Measurements from ENCODE around the gene MTHFD2. TPM values are rescaled to one million over a fixed set of nuclear protein-coding genes. Genes with fewer than 3 reads are reported as not detected.
A peak's percentile ranks its signal among the peaks of the same experiment; 100 is the strongest.

MTHFD2 gene
- total RNA-seq, 1 donor from 2014 or later, result 223 TPM

- no peak overlapping the region for H3K4me3 Mint-ChIP-seq (ENCODE audit: unreplicated experiment)
- no peak overlapping the region for H3K27ac Mint-ChIP-seq (ENCODE audit: unreplicated experiment)
- no peaks in the 10 kb centered on the region for H3K9me3 Mint-ChIP-seq (ENCODE audit: unreplicated experiment)
- no peaks in the 10 kb centered on the region for H3K27me3 Mint-ChIP-seq (ENCODE audit: unreplicated experiment)
- DNase-seq (ENCODE audit: extremely low spot score, unreplicated experiment), result no peak
- TF ChIP-seq CTCF (IDR thresholded peaks at IDR 0.05), result no peak
- peaks cover 48% of the 10 kb centered on the region for H3K36me3 Mint-ChIP-seq (ENCODE audit: unreplicated experiment)
- H3K4me1 Mint-ChIP-seq (ENCODE audit: unreplicated experiment), result no peaks in the 10 kb centered on the region
These were observed 35.5 kb upstream of the MTHFD2 start for GRCh38 chr2:74162951-74163350.

GRCh38 chr2:74164761-74165160 is 33.7 kb upstream of the MTHFD2 start:
- no peak for DNase-seq (ENCODE audit: extremely low spot score, unreplicated experiment)
- no peaks in the 10 kb centered on the region for H3K27me3 Mint-ChIP-seq (ENCODE audit: unreplicated experiment)
- no peaks in the 10 kb centered on the region for H3K9me3 Mint-ChIP-seq (ENCODE audit: unreplicated experiment)
- H3K4me1 Mint-ChIP-seq (ENCODE audit: unreplicated experiment), result no peaks in the 10 kb centered on the region
- no peak overlapping the region for H3K27ac Mint-ChIP-seq (ENCODE audit: unreplicated experiment)
- TF ChIP-seq CTCF (IDR thresholded peaks at IDR 0.05), result no peak
- H3K36me3 Mint-ChIP-seq (ENCODE audit: unreplicated experiment), result peaks cover 42% of the 10 kb centered on the region
- no peak overlapping the region for H3K4me3 Mint-ChIP-seq (ENCODE audit: unreplicated experiment)

- Mint-ChIP-seq H3K4me3 (ENCODE audit: unreplicated experiment) (no peak overlapping the region), H3K9me3 (ENCODE audit: unreplicated experiment) (no peaks in the 10 kb centered on the region), H3K4me1 (ENCODE audit: unreplicated experiment) (peaks cover 5% of the 10 kb centered on the region), H3K27ac (ENCODE audit: unreplicated experiment) (no peak overlapping the region), H3K36me3 (ENCODE audit: unreplicated experiment) (peaks cover 38% of the 10 kb centered on the region), H3K27me3 (ENCODE audit: unreplicated experiment) (no peaks in the 10 kb centered on the region)
- TF ChIP-seq CTCF (IDR thresholded peaks at IDR 0.05), result no peak
- no peak for DNase-seq (ENCODE audit: extremely low spot score, unreplicated experiment)
These were observed 29.7 kb upstream of the MTHFD2 start for GRCh38 chr2:74168739-74169138.

- Mint-ChIP-seq H3K4me3 (ENCODE audit: unreplicated experiment) (no peak overlapping the region), H3K27ac (ENCODE audit: unreplicated experiment) (no peak overlapping the region), H3K27me3 (ENCODE audit: unreplicated experiment) (no peaks in the 10 kb centered on the region), H3K9me3 (ENCODE audit: unreplicated experiment) (no peaks in the 10 kb centered on the region), H3K4me1 (ENCODE audit: unreplicated experiment) (peaks cover 32% of the 10 kb centered on the region), H3K36me3 (ENCODE audit: unreplicated experiment) (peaks cover 7% of the 10 kb centered on the region)
- TF ChIP-seq CTCF (IDR thresholded peaks at IDR 0.05), result no peak
- peak; percentile 23 for DNase-seq (ENCODE audit: extremely low spot score, unreplicated experiment)
These were observed 23.5 kb upstream of the MTHFD2 start for GRCh38 chr2:74174909-74175308.

- TF ChIP-seq CTCF (IDR thresholded peaks at IDR 0.05), result no peak
- H3K9me3 Mint-ChIP-seq (ENCODE audit: unreplicated experiment), result no peaks in the 10 kb centered on the region
- H3K27ac Mint-ChIP-seq (ENCODE audit: unreplicated experiment), result peak overlapping the region; percentile 77
- H3K27me3 Mint-ChIP-seq (ENCODE audit: unreplicated experiment), result no peaks in the 10 kb centered on the region
- peak overlapping the region; percentile 80 for H3K4me3 Mint-ChIP-seq (ENCODE audit: unreplicated experiment)
- no peaks in the 10 kb centered on the region for H3K36me3 Mint-ChIP-seq (ENCODE audit: unreplicated experiment)
- peaks cover 30% of the 10 kb centered on the region for H3K4me1 Mint-ChIP-seq (ENCODE audit: unreplicated experiment)
- DNase-seq (ENCODE audit: extremely low spot score, unreplicated experiment), result no peak
These were observed 20.7 kb upstream of the MTHFD2 start for GRCh38 chr2:74177696-74178095.
